ENCODE results near the gene ABR. TPM values are rescaled to one million over a fixed set of nuclear protein-coding genes. Genes with fewer than 3 reads are reported as not detected.

ABR gene
- total RNA-seq, 1 donor from 2014 or later: 110 TPM

GRCh38 chr17:1186923-1187771, 7.4 kb upstream of the ABR start:
- peak; percentile 97 for DNase-seq (ENCODE audit: extremely low spot score, unreplicated experiment)
- no peaks in the 10 kb centered on the region for H3K36me3 Mint-ChIP-seq (ENCODE audit: unreplicated experiment)
- peaks cover 48% of the 10 kb centered on the region for H3K4me1 Mint-ChIP-seq (ENCODE audit: unreplicated experiment)
- no peaks in the 10 kb centered on the region for H3K9me3 Mint-ChIP-seq (ENCODE audit: unreplicated experiment)
- H3K4me3 Mint-ChIP-seq (ENCODE audit: unreplicated experiment): no peak overlapping the region
- no peaks in the 10 kb centered on the region for H3K27me3 Mint-ChIP-seq (ENCODE audit: unreplicated experiment)
- TF ChIP-seq CTCF (IDR thresholded peaks at IDR 0.05): peak; percentile 99
- H3K27ac Mint-ChIP-seq (ENCODE audit: unreplicated experiment): peak overlapping the region; percentile 44

- H3K27me3 Mint-ChIP-seq (ENCODE audit: unreplicated experiment): no peaks in the 10 kb centered on the region
- TF ChIP-seq CTCF (IDR thresholded peaks at IDR 0.05): no peak
- DNase-seq (ENCODE audit: extremely low spot score, unreplicated experiment): no peak
- H3K4me1 Mint-ChIP-seq (ENCODE audit: unreplicated experiment): peaks cover 50% of the 10 kb centered on the region
- H3K36me3 Mint-ChIP-seq (ENCODE audit: unreplicated experiment): no peaks in the 10 kb centered on the region
- H3K27ac Mint-ChIP-seq (ENCODE audit: unreplicated experiment): peak overlapping the region; percentile 44
- H3K9me3 Mint-ChIP-seq (ENCODE audit: unreplicated experiment): no peaks in the 10 kb centered on the region
- no peak overlapping the region for H3K4me3 Mint-ChIP-seq (ENCODE audit: unreplicated experiment)
These were observed 6.5 kb upstream of the ABR start for GRCh38 chr17:1186214-1186820.

- TF ChIP-seq CTCF (IDR thresholded peaks at IDR 0.05): no peak
- Mint-ChIP-seq H3K9me3 (ENCODE audit: unreplicated experiment) (no peaks in the 10 kb centered on the region), H3K27me3 (ENCODE audit: unreplicated experiment) (no peaks in the 10 kb centered on the region), H3K4me1 (ENCODE audit: unreplicated experiment) (peaks cover 42% of the 10 kb centered on the region), H3K36me3 (ENCODE audit: unreplicated experiment) (no peaks in the 10 kb centered on the region), H3K4me3 (ENCODE audit: unreplicated experiment) (no peak overlapping the region), H3K27ac (ENCODE audit: unreplicated experiment) (no peak overlapping the region)
- no peak for DNase-seq (ENCODE audit: extremely low spot score, unreplicated experiment)
These were observed 3.5 kb upstream of the ABR start for GRCh38 chr17:1183171-1183873.

- Mint-ChIP-seq H3K36me3 (ENCODE audit: unreplicated experiment) (no peaks in the 10 kb centered on the region), H3K9me3 (ENCODE audit: unreplicated experiment) (no peaks in the 10 kb centered on the region), H3K4me3 (ENCODE audit: unreplicated experiment) (no peak overlapping the region), H3K27me3 (ENCODE audit: unreplicated experiment) (no peaks in the 10 kb centered on the region), H3K27ac (ENCODE audit: unreplicated experiment) (no peak overlapping the region), H3K4me1 (ENCODE audit: unreplicated experiment) (peaks cover 46% of the 10 kb centered on the region)
- no peak for TF ChIP-seq CTCF (IDR thresholded peaks at IDR 0.05)
- DNase-seq (ENCODE audit: extremely low spot score, unreplicated experiment): no peak
These were observed 3.0 kb upstream of the ABR start for GRCh38 chr17:1182811-1183170.

- Mint-ChIP-seq H3K27ac (ENCODE audit: unreplicated experiment) (peak overlapping the region; percentile 53), H3K9me3 (ENCODE audit: unreplicated experiment) (no peaks in the 10 kb centered on the region), H3K4me1 (ENCODE audit: unreplicated experiment) (peaks cover 49% of the 10 kb centered on the region), H3K4me3 (ENCODE audit: unreplicated experiment) (no peak overlapping the region), H3K27me3 (ENCODE audit: unreplicated experiment) (no peaks in the 10 kb centered on the region), H3K36me3 (ENCODE audit: unreplicated experiment) (no peaks in the 10 kb centered on the region)
- no peak for TF ChIP-seq CTCF (IDR thresholded peaks at IDR 0.05)
- DNase-seq (ENCODE audit: extremely low spot score, unreplicated experiment): no peak
These were observed 2.0 kb upstream of the ABR start for GRCh38 chr17:1181753-1182137.

Measured in osteocyte (in vitro differentiated cells).